Measurements from ENCODE around the gene EXOC6. TPM values are rescaled to one million over a fixed set of nuclear protein-coding genes. Genes with fewer than 3 reads are reported as not detected.

The EXOC6 gene
- total RNA-seq, 4 donors from 2014 or later, result 5.9 to 16.6 (median 11.2) TPM

GRCh38 chr10:92855560-92855959, 7.2 kb downstream of the EXOC6 start:
- H3K9me3 ChIP-seq, result peaks cover 0 to 39% (median 7%) of the 10 kb centered on the region in 4 donors
- H3K27me3 ChIP-seq, result no peaks in the 10 kb centered on the region
- H3K36me3 ChIP-seq, result no peaks in the 10 kb centered on the region
- DNase-seq (ENCODE audit: low spot score in 2 of 2), result no peak
- no peak overlapping the region for H3K27ac ChIP-seq
- no peak for TF ChIP-seq CTCF (IDR thresholded peaks at IDR 0.05)
- WGBS, 2 donors, result 94 to 98% methylated on average over 3 of the region's 3 CpGs
- H3K4me1 ChIP-seq, result no peaks in the 10 kb centered on the region
- H3K4me3 ChIP-seq, result no peak overlapping the region

- H3K36me3 ChIP-seq, result no peaks in the 10 kb centered on the region
- no peaks in the 10 kb centered on the region for H3K27me3 ChIP-seq
- H3K27ac ChIP-seq, result no peak overlapping the region
- H3K4me1 ChIP-seq, result no peaks in the 10 kb centered on the region
- TF ChIP-seq CTCF (IDR thresholded peaks at IDR 0.05) (no peak), POLR2A (IDR thresholded peaks at IDR 0.05) (no peak), EP300 (IDR thresholded peaks at IDR 0.05) (no peak)
- 87 to 90% methylated on average over 4 of the region's 4 CpGs for WGBS, 2 donors
- peaks cover 0 to 39% (median 7%) of the 10 kb centered on the region in 4 donors for H3K9me3 ChIP-seq
- H3K4me3 ChIP-seq, result no peak overlapping the region
- DNase-seq (ENCODE audit: low spot score in 2 of 2), result no peak
Observed at GRCh38 chr10:92857904-92858514, 9.7 kb downstream of the EXOC6 start.

GRCh38 chr10:92867235-92867634, 18.9 kb downstream of the EXOC6 start:
- H3K4me3 ChIP-seq, result no peak overlapping the region
- no peaks in the 10 kb centered on the region for H3K36me3 ChIP-seq
- H3K4me1 ChIP-seq, result peaks cover 0 to 6% (median 0%) of the 10 kb centered on the region in 4 donors
- TF ChIP-seq POLR2A (IDR thresholded peaks at IDR 0.05) (no peak), EP300 (IDR thresholded peaks at IDR 0.05) (no peak), CTCF (IDR thresholded peaks at IDR 0.05) (no peak)
- WGBS, 2 donors, result 89 to 90% methylated on average over 3 of the region's 3 CpGs
- no peak overlapping the region for H3K27ac ChIP-seq
- H3K9me3 ChIP-seq, result no peaks in the 10 kb centered on the region
- no peaks in the 10 kb centered on the region for H3K27me3 ChIP-seq
- no peak for DNase-seq (ENCODE audit: low spot score in 2 of 2)

GRCh38 chr10:92868036-92868435, 19.7 kb downstream of the EXOC6 start:
- TF ChIP-seq CTCF (IDR thresholded peaks at IDR 0.05) (no peak), EP300 (IDR thresholded peaks at IDR 0.05) (no peak), POLR2A (IDR thresholded peaks at IDR 0.05) (no peak)
- H3K4me1 ChIP-seq, result peaks cover 0 to 6% (median 0%) of the 10 kb centered on the region in 4 donors
- H3K36me3 ChIP-seq, result no peaks in the 10 kb centered on the region
- H3K27ac ChIP-seq, result no peak overlapping the region
- DNase-seq (ENCODE audit: low spot score in 2 of 2), result no peak
- no peaks in the 10 kb centered on the region for H3K27me3 ChIP-seq
- no peak overlapping the region for H3K4me3 ChIP-seq
- H3K9me3 ChIP-seq, result no peaks in the 10 kb centered on the region
- WGBS, 2 donors, result 62 to 75% methylated on average over 3 of the region's 3 CpGs

GRCh38 chr10:92868557-92868956, 20.2 kb downstream of the EXOC6 start:
- Histone ChIP-seq H3K4me1 (peaks cover 0 to 6% (median 0%) of the 10 kb centered on the region in 4 donors), H3K4me3 (no peak overlapping the region), H3K9me3 (no peaks in the 10 kb centered on the region), H3K36me3 (no peaks in the 10 kb centered on the region), H3K27me3 (no peaks in the 10 kb centered on the region), H3K27ac (no peak overlapping the region)
- 91% methylated on average over 1 of the region's 1 CpG for WGBS, 2 donors
- TF ChIP-seq CTCF (IDR thresholded peaks at IDR 0.05) (no peak), EP300 (IDR thresholded peaks at IDR 0.05) (no peak), POLR2A (IDR thresholded peaks at IDR 0.05) (no peak)
- DNase-seq (ENCODE audit: low spot score in 2 of 2), result no peak
